Measurements from ENCODE around the gene AKAP1.

The AKAP1 gene

GRCh38 chr17:57084802-57085447 lies at the start of gene AKAP1:
Gene AKAP1 (plus strand): TSS chr17:57085246. CDS start chr17:57105465, 20,219 bp downstream.
- peak; percentile 98 for DNase-seq (ENCODE audit: low read depth)
- H3K4me3 ChIP-seq (ENCODE audit: low read depth, low read length): peak within 1 kb of the TSS; percentile 93
- no peak for TF ChIP-seq CTCF (IDR thresholded peaks at IDR 0.05; ENCODE audit: insufficient read depth, low read depth, low read length, missing control alignments)

- no peak for DNase-seq (ENCODE audit: low read depth)
- no peak overlapping the region for H3K4me3 ChIP-seq (ENCODE audit: low read depth, low read length)
- no peak for TF ChIP-seq CTCF (IDR thresholded peaks at IDR 0.05; ENCODE audit: insufficient read depth, low read depth, low read length, missing control alignments)
Observed at GRCh38 chr17:57035971-57036481, 49.0 kb upstream of the AKAP1 start.

GRCh38 chr17:57037411-57037810 lies 47.6 kb upstream of the AKAP1 start:
- H3K4me3 ChIP-seq (ENCODE audit: low read depth, low read length): no peak overlapping the region
- DNase-seq (ENCODE audit: low read depth): no peak
- TF ChIP-seq CTCF (IDR thresholded peaks at IDR 0.05; ENCODE audit: insufficient read depth, low read depth, low read length, missing control alignments): no peak

- no peak overlapping the region for H3K4me3 ChIP-seq (ENCODE audit: low read depth, low read length)
- no peak for TF ChIP-seq CTCF (IDR thresholded peaks at IDR 0.05; ENCODE audit: insufficient read depth, low read depth, low read length, missing control alignments)
- DNase-seq (ENCODE audit: low read depth): no peak
Observed at GRCh38 chr17:57038486-57038885, 46.6 kb upstream of the AKAP1 start.

- no peak overlapping the region for H3K4me3 ChIP-seq (ENCODE audit: low read depth, low read length)
- no peak for TF ChIP-seq CTCF (IDR thresholded peaks at IDR 0.05; ENCODE audit: insufficient read depth, low read depth, low read length, missing control alignments)
- DNase-seq (ENCODE audit: low read depth): no peak
Observed at GRCh38 chr17:57040571-57040970, 44.5 kb upstream of the AKAP1 start.

GRCh38 chr17:57043276-57043675 lies 41.8 kb upstream of the AKAP1 start:
- no peak for TF ChIP-seq CTCF (IDR thresholded peaks at IDR 0.05; ENCODE audit: insufficient read depth, low read depth, low read length, missing control alignments)
- H3K4me3 ChIP-seq (ENCODE audit: low read depth, low read length): no peak overlapping the region

More at GRCh38 chr17:57043276-57043675, 41.8 kb upstream of the AKAP1 start:
- no peak for DNase-seq (ENCODE audit: low read depth)
